HepG2 (cell line): ENCODE measurements around the gene CAMSAP1. TPM values are rescaled to one million over a fixed set of nuclear protein-coding genes. Genes with fewer than 3 reads are reported as not detected.

Source experiments
- ATAC-seq: fragments of 200-7000 bp; cut with Tn5 transposase; 3 replicates; pipeline ENCODE4 v1.9.1; 2020; ENCODE audit warnings: mild to moderate bottlenecking, moderate library complexity
- BruUV-seq: library from RNA; stranded (reverse); fragments of 400-500 nt; replicated peaks from 2 replicates; lab custom pipeline; 2021; lab: Mats Ljungman, UMichigan
- CTCF ChIA-PET: fragments of 300-600 bp; formaldehyde crosslinking; extraction: SDS; loops from one replicate; lab custom pipeline; 2021; ENCODE audit warnings: low total read pairs, inconsistent platforms, low intra/inter-chr PET ratio; lab: Yijun Ruan, JAX
- POLR2A ChIA-PET: fragments of 350-600 bp; sonication (Branson Sonifier 250); formaldehyde crosslinking; loops from one replicate; lab custom pipeline; 2020; ENCODE audit warnings: antibody characterized with exemption, inconsistent platforms; lab: Yijun Ruan, JAX
- DNase-seq: peaks from one replicate; pipeline ENCODE4 v3.0.0-alpha.2; 2015; ENCODE audit warnings: low spot score
- FAIRE-seq: peaks from 3 replicates; lab custom pipeline; 2011; peaks lifted over from hg19 to GRCh38; lab: Jason Lieb, UNC
- H2AFZ ChIP-seq: one replicate; pipeline ENCODE4 v1.6.1; 2011; ENCODE audit warnings: low read length, inconsistent platforms
- H3K27ac ChIP-seq: fragments of 300-600 bp; 3 replicates; pipeline ENCODE4 v1.8.0; 2011; ENCODE audit warnings: mixed run types, mild to moderate bottlenecking, mixed read lengths, low read length, inconsistent platforms; ENCODE audit not compliant: insufficient read depth; ENCODE audit errors: extremely low read length
- H3K27me3 ChIP-seq, 2 experiments: fragments of 200-600 bp in 1 of 2; 2 replicates in 1 of 2; 3 replicates in 1 of 2; pipeline versions ENCODE4 v1.6.0 to v1.8.0; 2011; ENCODE audit warnings: low read length in 2 of 2, mild to moderate bottlenecking in 2 of 2, moderate library complexity in 2 of 2, inconsistent platforms in 1 of 2; ENCODE audit not compliant: insufficient read depth in 2 of 2, control insufficient read depth in 1 of 2
- H3K36me3 ChIP-seq, 2 experiments: fragments of 200-600 bp in 1 of 2; replicated peaks in 1 of 2; 2 replicates in 1 of 2; 3 replicates in 1 of 2; pipeline versions ENCODE4 v1.5.1 to v1.8.0; 2011; ENCODE audit warnings: low read length in 2 of 2, inconsistent platforms in 1 of 2; ENCODE audit not compliant: insufficient read depth in 2 of 2, control insufficient read depth in 1 of 2
- H3K4me1 ChIP-seq: 2 replicates; pipeline ENCODE4 v1.5.1; 2012; ENCODE audit warnings: low read length, inconsistent platforms; ENCODE audit not compliant: insufficient read depth
- H3K4me2 ChIP-seq: 2 replicates; pipeline ENCODE4 v1.6.0; 2011; ENCODE audit warnings: low read depth, low read length, inconsistent platforms
- H3K4me3 ChIP-seq, 3 experiments: fragments of 200-600 bp in 1 of 3; sonication (generic), shearing (Covaris generic) in 1 of 3; replicated peaks in 1 of 3; 2 replicates each; pipeline ENCODE4 v1.5.1; 2011 to 2016; ENCODE audit warnings: low read length in 3 of 3, inconsistent platforms in 2 of 3, low read depth in 2 of 3, mild to moderate bottlenecking in 2 of 3, control low read depth in 1 of 3, mixed read lengths in 1 of 3; ENCODE audit not compliant: insufficient read depth in 1 of 3
- H3K79me2 ChIP-seq: one replicate; pipeline ENCODE4 v1.6.1; 2011; ENCODE audit warnings: low read length, inconsistent platforms; ENCODE audit not compliant: insufficient read depth
- H3K9ac ChIP-seq: 2 replicates; pipeline ENCODE4 v1.6.0; 2011; ENCODE audit warnings: mild to moderate bottlenecking, low read depth, low read length, inconsistent platforms; ENCODE audit not compliant: insufficient read depth
- H3K9me3 ChIP-seq: 2 replicates; pipeline ENCODE4 v1.5.1; 2012; ENCODE audit warnings: mild to moderate bottlenecking, low read length
- H4K20me1 ChIP-seq: 2 replicates; pipeline ENCODE4 v1.6.0; 2011; ENCODE audit warnings: inconsistent platforms, mild to moderate bottlenecking, low read length, moderate library complexity; ENCODE audit not compliant: insufficient read depth
- CAMTA2 ChIP-seq: sonication (generic); formaldehyde crosslinking; IDR thresholded peaks from 2 replicates; pipeline ENCODE4 v1.4.0; 2020; ENCODE audit warnings: mild to moderate bottlenecking, missing genetic modification reagents, borderline replicate concordance
- HES4 ChIP-seq: sonication (generic); formaldehyde crosslinking; IDR thresholded peaks from 2 replicates; pipeline ENCODE4 v1.9.0; 2021; ENCODE audit warnings: mild to moderate bottlenecking, missing genetic modification reagents, borderline replicate concordance
- HOXD1 ChIP-seq: sonication (generic); formaldehyde crosslinking; IDR thresholded peaks from 2 replicates; pipeline ENCODE4 v1.5.0; 2020; ENCODE audit warnings: missing genetic modification reagents
- MIER3 ChIP-seq: IDR thresholded peaks from 2 replicates; pipeline ENCODE4 v1.6.1; 2016; ENCODE audit warnings: missing compliant biosample characterization, borderline replicate concordance
- NCOA2 ChIP-seq: sonication (generic); formaldehyde crosslinking; IDR thresholded peaks from 2 replicates; pipeline ENCODE4 v1.8.0; 2022; ENCODE audit warnings: inconsistent platforms
- NR2F2 ChIP-seq: IDR thresholded peaks from 2 replicates; pipeline ENCODE4 v1.6.1; 2012; ENCODE audit warnings: low read depth, inconsistent platforms, borderline replicate concordance
- ZNF333 ChIP-seq: sonication (generic); formaldehyde crosslinking; IDR thresholded peaks from 2 replicates; pipeline ENCODE4 v1.4.0; 2020; ENCODE audit warnings: mild to moderate bottlenecking, missing genetic modification reagents, borderline replicate concordance
- ZNF484 ChIP-seq: sonication (generic); formaldehyde crosslinking; IDR thresholded peaks from 2 replicates; pipeline ENCODE4 v1.5.1; 2020; ENCODE audit warnings: mild to moderate bottlenecking, low read depth, missing genetic modification reagents, borderline replicate concordance
- ZNF550 ChIP-seq: sonication (generic); formaldehyde crosslinking; IDR thresholded peaks from 2 replicates; pipeline ENCODE4 v1.4.0; 2020; ENCODE audit warnings: mild to moderate bottlenecking, missing genetic modification reagents, borderline replicate concordance
- ZNF619 ChIP-seq: sonication (generic); formaldehyde crosslinking; IDR thresholded peaks from 2 replicates; pipeline ENCODE4 v1.4.0; 2020; ENCODE audit warnings: mild to moderate bottlenecking, missing genetic modification reagents
- WGBS: methylation state at CpG from one replicate; pipeline ENCODE4 v1.1.6; 2017; ENCODE audit warnings: low lambda C conversion rate; 5-methylcytosine and 5-hydroxymethylcytosine counted together
- in situ Hi-C: cut with HindIII; loops from 2 replicates; pipeline ENCODE4 v1.10.0; 2017; ENCODE audit warnings: low pct_unique_long_range_greater_than_20kb; ENCODE audit not compliant: extremely low pct_ligation_motif_present
- intact Hi-C: fragments of 100-400 bp; cut with micrococcal nuclease; formaldehyde crosslinking; loops from one replicate; pipeline ENCODE4 v1.10.0; 2022; ENCODE audit not compliant: unreplicated experiment
- polyA plus RNA-seq, 8 experiments: library from polyadenylated mRNA; depleted of rRNA in 3 of 8; stranded (reverse) in 7 of 8; unstranded in 1 of 8; fragments of >200 nt; fragmentation: Illumina TruSeq in 4 of 8; extraction: Trizol in 4 of 8; gene quantifications; 2 replicates each; pipeline versions ENCODE4 v1.2.1 to v1.2.3, GENCODE V29; 2011 to 2016; ENCODE audit warnings: low read depth in 4 of 8, missing spikeins in 1 of 8, mixed read lengths in 1 of 8; ENCODE audit not compliant: insufficient read depth in 1 of 8
- total RNA-seq, 5 experiments: library from RNA; depleted of rRNA; stranded (reverse); fragments of >200 nt; fragmentation: Illumina TruSeq; extraction: Trizol; gene quantifications; 2 replicates each; pipeline ENCODE4 v1.2.3, GENCODE V29; 2016; ENCODE audit warnings: low read depth in 1 of 5
- TF ChIP-seq, protein P1 (sequence below): sonication (generic); formaldehyde crosslinking; IDR thresholded peaks from 2 replicates; pipeline ENCODE4 v1.5.1; 2020; ENCODE audit warnings: missing genetic modification reagents, mild to moderate bottlenecking, borderline replicate concordance
- TF ChIP-seq, protein P2 (sequence below): IDR thresholded peaks from 2 replicates; pipeline ENCODE4 v1.6.1; 2016; ENCODE audit warnings: missing compliant biosample characterization, missing genetic modification reagents, borderline replicate concordance
- TF ChIP-seq, protein P3 (sequence below): IDR thresholded peaks from 2 replicates; pipeline ENCODE4 v1.4.0; 2020; ENCODE audit warnings: mild to moderate bottlenecking, missing genetic modification reagents

The CAMSAP1 gene
- total and polyA plus RNA-seq, 2 of the 13 experiments (the other 11 are each of a cell fraction or from before 2014, with no cell fraction given): 3.8 to 12.4 TPM

DNA sequence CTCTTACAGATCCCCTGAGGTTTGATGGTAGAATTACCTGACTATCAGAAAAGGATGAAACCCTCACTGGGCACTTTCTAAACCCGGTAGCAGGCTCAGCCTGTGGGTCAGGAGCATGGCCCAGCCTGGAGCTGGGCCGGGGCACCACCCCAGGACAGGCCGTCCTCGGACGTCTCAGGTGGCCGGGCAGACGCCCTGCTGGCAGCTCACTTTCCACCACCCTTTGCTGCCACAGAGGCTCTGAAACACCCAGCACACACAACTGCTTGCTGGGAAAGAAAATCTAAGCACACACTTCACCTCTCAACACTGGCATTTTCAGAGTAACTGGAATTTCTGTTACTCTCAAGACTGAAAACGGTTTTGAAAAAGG is 49.4 kb upstream of the CAMSAP1 start:
- no peak overlapping the region for H3K9ac ChIP-seq
- no peak overlapping the region for H2AFZ ChIP-seq
- no peaks in the 10 kb centered on the region for H3K9me3 ChIP-seq
- TF ChIP-seq CAMTA2 (CRISPR knock-in tag) (no peak), ZNF333 (CRISPR knock-in tag) (no peak), ZNF550 (no peak), MIER3 (CRISPR knock-in tag) (no peak), HOXD1 (CRISPR knock-in tag) (no peak), NR2F2 (no peak), HES4 (no peak), ZNF484 (CRISPR knock-in tag) (no peak), NCOA2 (CRISPR knock-in tag) (no peak), ZNF619 (CRISPR knock-in tag) (no peak)
- TF ChIP-seq, protein P1, sequence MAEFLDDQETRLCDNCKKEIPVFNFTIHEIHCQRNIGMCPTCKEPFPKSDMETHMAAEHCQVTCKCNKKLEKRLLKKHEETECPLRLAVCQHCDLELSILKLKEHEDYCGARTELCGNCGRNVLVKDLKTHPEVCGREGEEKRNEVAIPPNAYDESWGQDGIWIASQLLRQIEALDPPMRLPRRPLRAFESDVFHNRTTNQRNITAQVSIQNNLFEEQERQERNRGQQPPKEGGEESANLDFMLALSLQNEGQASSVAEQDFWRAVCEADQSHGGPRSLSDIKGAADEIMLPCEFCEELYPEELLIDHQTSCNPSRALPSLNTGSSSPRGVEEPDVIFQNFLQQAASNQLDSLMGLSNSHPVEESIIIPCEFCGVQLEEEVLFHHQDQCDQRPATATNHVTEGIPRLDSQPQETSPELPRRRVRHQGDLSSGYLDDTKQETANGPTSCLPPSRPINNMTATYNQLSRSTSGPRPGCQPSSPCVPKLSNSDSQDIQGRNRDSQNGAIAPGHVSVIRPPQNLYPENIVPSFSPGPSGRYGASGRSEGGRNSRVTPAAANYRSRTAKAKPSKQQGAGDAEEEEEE: no peak
- TF ChIP-seq, protein P2, sequence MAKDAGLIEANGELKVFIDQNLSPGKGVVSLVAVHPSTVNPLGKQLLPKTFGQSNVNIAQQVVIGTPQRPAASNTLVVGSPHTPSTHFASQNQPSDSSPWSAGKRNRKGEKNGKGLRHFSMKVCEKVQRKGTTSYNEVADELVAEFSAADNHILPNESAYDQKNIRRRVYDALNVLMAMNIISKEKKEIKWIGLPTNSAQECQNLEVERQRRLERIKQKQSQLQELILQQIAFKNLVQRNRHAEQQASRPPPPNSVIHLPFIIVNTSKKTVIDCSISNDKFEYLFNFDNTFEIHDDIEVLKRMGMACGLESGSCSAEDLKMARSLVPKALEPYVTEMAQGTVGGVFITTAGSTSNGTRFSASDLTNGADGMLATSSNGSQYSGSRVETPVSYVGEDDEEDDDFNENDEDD (CRISPR knock-in tag): no peak
- TF ChIP-seq, protein P3, sequence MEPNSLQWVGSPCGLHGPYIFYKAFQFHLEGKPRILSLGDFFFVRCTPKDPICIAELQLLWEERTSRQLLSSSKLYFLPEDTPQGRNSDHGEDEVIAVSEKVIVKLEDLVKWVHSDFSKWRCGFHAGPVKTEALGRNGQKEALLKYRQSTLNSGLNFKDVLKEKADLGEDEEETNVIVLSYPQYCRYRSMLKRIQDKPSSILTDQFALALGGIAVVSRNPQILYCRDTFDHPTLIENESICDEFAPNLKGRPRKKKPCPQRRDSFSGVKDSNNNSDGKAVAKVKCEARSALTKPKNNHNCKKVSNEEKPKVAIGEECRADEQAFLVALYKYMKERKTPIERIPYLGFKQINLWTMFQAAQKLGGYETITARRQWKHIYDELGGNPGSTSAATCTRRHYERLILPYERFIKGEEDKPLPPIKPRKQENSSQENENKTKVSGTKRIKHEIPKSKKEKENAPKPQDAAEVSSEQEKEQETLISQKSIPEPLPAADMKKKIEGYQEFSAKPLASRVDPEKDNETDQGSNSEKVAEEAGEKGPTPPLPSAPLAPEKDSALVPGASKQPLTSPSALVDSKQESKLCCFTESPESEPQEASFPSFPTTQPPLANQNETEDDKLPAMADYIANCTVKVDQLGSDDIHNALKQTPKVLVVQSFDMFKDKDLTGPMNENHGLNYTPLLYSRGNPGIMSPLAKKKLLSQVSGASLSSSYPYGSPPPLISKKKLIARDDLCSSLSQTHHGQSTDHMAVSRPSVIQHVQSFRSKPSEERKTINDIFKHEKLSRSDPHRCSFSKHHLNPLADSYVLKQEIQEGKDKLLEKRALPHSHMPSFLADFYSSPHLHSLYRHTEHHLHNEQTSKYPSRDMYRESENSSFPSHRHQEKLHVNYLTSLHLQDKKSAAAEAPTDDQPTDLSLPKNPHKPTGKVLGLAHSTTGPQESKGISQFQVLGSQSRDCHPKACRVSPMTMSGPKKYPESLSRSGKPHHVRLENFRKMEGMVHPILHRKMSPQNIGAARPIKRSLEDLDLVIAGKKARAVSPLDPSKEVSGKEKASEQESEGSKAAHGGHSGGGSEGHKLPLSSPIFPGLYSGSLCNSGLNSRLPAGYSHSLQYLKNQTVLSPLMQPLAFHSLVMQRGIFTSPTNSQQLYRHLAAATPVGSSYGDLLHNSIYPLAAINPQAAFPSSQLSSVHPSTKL (CRISPR knock-in tag): no peak
- H3K4me2 ChIP-seq: no peak overlapping the region
- ATAC-seq: no peak
- H3K4me1 ChIP-seq: peaks cover 23% of the 10 kb centered on the region
- no TSS peak for BruUV-seq
- H3K27me3 ChIP-seq: no peaks in the 10 kb centered on the region; a peak in 1 of 5 replicates
- ChIA-PET POLR2A (no interaction called here), CTCF (no interaction called here)
- H3K36me3 ChIP-seq: peaks cover 8 to 26% of the 10 kb centered on the region in 2 experiments; a peak in 4 of 5 replicates
- WGBS: 98% methylated on average over 4 of the region's 8 CpGs
- peaks cover 36% of the 10 kb centered on the region for H3K79me2 ChIP-seq
- no peak for FAIRE-seq
- H4K20me1 ChIP-seq: peaks cover 3% of the 10 kb centered on the region; the same call in 1 of the 2 replicates
- in situ Hi-C loops: no loop called here
- DNase-seq: no peak
- H3K27ac ChIP-seq: no peak overlapping the region
- intact Hi-C loops: no loop called here
- no peak overlapping the region for H3K4me3 ChIP-seq
